Loucy (cell line): ENCODE data around the gene RAD51B.

Experiments
- H2AFZ ChIP-seq: fragments of 200-600 bp; sonication (generic); 2 replicates; pipeline ENCODE4 v1.6.0; 2016; ENCODE audit warnings: antibody characterized with exemption, mild to moderate bottlenecking, low read length, moderate library complexity
- H3F3A ChIP-seq: fragments of 200-600 bp; 2 replicates; pipeline ENCODE4 v1.6.0; 2016; ENCODE audit warnings: antibody characterized with exemption, low read depth, mild to moderate bottlenecking
- H3K27me3 ChIP-seq: fragments of 200-600 bp; sonication (generic); 2 replicates; pipeline ENCODE4 v1.6.1; 2014; ENCODE audit warnings: low read length, mild to moderate bottlenecking; ENCODE audit not compliant: insufficient read depth, poor library complexity, severe bottlenecking
- H3K36me3 ChIP-seq: fragments of 200-600 bp; sonication (generic); 2 replicates; pipeline ENCODE4 v1.6.1; 2016; ENCODE audit warnings: low read length; ENCODE audit not compliant: insufficient read depth
- H3K4me1 ChIP-seq: fragments of 200-600 bp; sonication (generic); 2 replicates; pipeline ENCODE4 v1.5.1; 2014; ENCODE audit warnings: low read length, mild to moderate bottlenecking; ENCODE audit not compliant: insufficient read depth, poor library complexity, severe bottlenecking
- H3K4me2 ChIP-seq: fragments of 200-600 bp; sonication (generic); 2 replicates; pipeline ENCODE4 v1.6.0; 2014; ENCODE audit warnings: antibody characterized with exemption, low read length, low read depth, mild to moderate bottlenecking; ENCODE audit not compliant: poor library complexity, severe bottlenecking
- H3K4me3 ChIP-seq: fragments of 200-600 bp; sonication (generic); 2 replicates; pipeline ENCODE4 v1.5.1; 2014; ENCODE audit warnings: low read length, mild to moderate bottlenecking, mixed read lengths; ENCODE audit not compliant: poor library complexity, severe bottlenecking
- H3K79me2 ChIP-seq: fragments of 200-600 bp; sonication (generic); 2 replicates; pipeline ENCODE4 v1.6.1; 2014; ENCODE audit warnings: low read length; ENCODE audit not compliant: insufficient read depth
- H3K9ac ChIP-seq: fragments of 200-600 bp; sonication (generic); 2 replicates; pipeline ENCODE4 v1.6.0; 2014; ENCODE audit warnings: mild to moderate bottlenecking, low read depth, low read length, moderate library complexity; ENCODE audit not compliant: poor library complexity, severe bottlenecking
- H3K9me2 ChIP-seq: fragments of 200-600 bp; sonication (generic); replicated peaks from 2 replicates; pipeline ENCODE4 v1.6.1; 2016; ENCODE audit warnings: low read depth, low read length, mixed read lengths
- H3K9me3 ChIP-seq: fragments of 200-600 bp; sonication (generic); 2 replicates; pipeline ENCODE4 v1.6.1; 2014; ENCODE audit warnings: mild to moderate bottlenecking, antibody characterized with exemption, low read length, low read depth; ENCODE audit not compliant: insufficient read depth
- H4K20me1 ChIP-seq: fragments of 200-600 bp; sonication (generic); 2 replicates; pipeline ENCODE4 v1.6.0; 2014; ENCODE audit warnings: antibody characterized with exemption, low read length, mild to moderate bottlenecking; ENCODE audit not compliant: insufficient read depth, poor library complexity, severe bottlenecking
- EZH2phosphoT487 ChIP-seq: fragments of 200-600 bp; IDR thresholded peaks from 2 replicates; pipeline ENCODE4 v1.6.1; 2018; ENCODE audit warnings: antibody characterized with exemption, mild to moderate bottlenecking, moderate library complexity, borderline replicate concordance
- TF ChIP-seq, protein P1 (sequence below): fragments of 200-600 bp; sonication (generic); conservative IDR thresholded peaks from 2 replicates; pipeline ENCODE4 v1.5.1; 2014; ENCODE audit warnings: mild to moderate bottlenecking, antibody characterized with exemption, low read length

RAD51B gene

DNA sequence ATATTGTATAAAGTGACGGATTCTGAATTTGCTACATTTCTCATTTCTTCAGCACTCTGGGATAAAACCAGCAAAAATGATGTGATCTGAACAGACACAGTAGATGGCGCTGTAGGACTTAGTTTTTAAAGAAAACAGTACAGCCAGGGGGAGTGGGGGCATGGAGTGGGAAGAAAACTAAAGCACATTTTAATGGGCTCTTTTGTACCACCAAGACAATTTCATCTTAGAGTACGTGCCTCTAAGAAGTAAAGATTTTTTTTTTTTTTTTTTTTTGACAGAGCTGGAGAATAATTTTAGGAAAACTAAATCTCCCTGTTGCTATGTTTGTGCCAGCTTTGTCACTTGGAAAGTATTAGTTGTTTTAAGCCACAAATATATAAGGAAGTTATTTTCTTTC, 124.4 kb downstream of the RAD51B start:
- Histone ChIP-seq H3K36me3 (no peaks in the 10 kb centered on the region), H3K27me3 (no peaks in the 10 kb centered on the region), H3K9me2 (no peaks in the 10 kb centered on the region), H3K9ac (no peak overlapping the region), H4K20me1 (no peaks in the 10 kb centered on the region), H3K4me3 (no peak overlapping the region), H3K9me3 (no peaks in the 10 kb centered on the region), H3F3A (no peaks in the 10 kb centered on the region), H3K4me2 (peak overlapping the region; percentile 26), H3K4me1 (peaks cover 14% of the 10 kb centered on the region), H2AFZ (no peak overlapping the region; the same call in 1 of the 2 replicates), H3K79me2 (no peaks in the 10 kb centered on the region)
- TF ChIP-seq, protein P1, sequence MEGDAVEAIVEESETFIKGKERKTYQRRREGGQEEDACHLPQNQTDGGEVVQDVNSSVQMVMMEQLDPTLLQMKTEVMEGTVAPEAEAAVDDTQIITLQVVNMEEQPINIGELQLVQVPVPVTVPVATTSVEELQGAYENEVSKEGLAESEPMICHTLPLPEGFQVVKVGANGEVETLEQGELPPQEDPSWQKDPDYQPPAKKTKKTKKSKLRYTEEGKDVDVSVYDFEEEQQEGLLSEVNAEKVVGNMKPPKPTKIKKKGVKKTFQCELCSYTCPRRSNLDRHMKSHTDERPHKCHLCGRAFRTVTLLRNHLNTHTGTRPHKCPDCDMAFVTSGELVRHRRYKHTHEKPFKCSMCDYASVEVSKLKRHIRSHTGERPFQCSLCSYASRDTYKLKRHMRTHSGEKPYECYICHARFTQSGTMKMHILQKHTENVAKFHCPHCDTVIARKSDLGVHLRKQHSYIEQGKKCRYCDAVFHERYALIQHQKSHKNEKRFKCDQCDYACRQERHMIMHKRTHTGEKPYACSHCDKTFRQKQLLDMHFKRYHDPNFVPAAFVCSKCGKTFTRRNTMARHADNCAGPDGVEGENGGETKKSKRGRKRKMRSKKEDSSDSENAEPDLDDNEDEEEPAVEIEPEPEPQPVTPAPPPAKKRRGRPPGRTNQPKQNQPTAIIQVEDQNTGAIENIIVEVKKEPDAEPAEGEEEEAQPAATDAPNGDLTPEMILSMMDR, result peak; percentile 86
- no peak for TF ChIP-seq EZH2phosphoT487

DNA sequence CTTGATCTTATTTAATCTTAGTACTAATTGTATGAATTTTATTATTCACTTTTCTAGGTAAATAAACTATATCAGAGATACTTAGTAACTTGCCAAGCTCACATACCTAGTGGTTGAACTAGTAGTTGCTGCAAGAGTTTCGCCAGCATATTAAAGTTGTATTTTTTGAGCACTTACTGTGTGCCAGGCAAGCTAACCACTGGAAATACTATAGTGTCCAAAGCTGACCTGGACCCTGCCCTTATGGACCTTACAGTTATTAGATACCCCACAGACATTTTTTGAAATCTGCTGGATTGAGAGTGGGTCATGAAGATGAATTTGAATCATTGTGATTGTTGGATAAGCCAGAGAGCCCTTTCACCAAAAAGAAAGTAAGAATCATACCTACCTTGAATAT, 125.0 kb downstream of the RAD51B start:
- Histone ChIP-seq H3K4me2 (peak overlapping the region; percentile 26), H3K9me2 (no peaks in the 10 kb centered on the region), H4K20me1 (no peaks in the 10 kb centered on the region), H3K9me3 (no peaks in the 10 kb centered on the region; the same call in 1 of the 2 replicates), H3K27me3 (no peaks in the 10 kb centered on the region), H3K79me2 (no peaks in the 10 kb centered on the region), H3F3A (no peaks in the 10 kb centered on the region), H3K4me1 (peaks cover 14% of the 10 kb centered on the region), H3K36me3 (no peaks in the 10 kb centered on the region), H3K9ac (no peak overlapping the region), H2AFZ (no peak overlapping the region; the same call in 1 of the 2 replicates), H3K4me3 (no peak overlapping the region)
- TF ChIP-seq, protein P1, result no peak
- TF ChIP-seq EZH2phosphoT487, result no peak

DNA sequence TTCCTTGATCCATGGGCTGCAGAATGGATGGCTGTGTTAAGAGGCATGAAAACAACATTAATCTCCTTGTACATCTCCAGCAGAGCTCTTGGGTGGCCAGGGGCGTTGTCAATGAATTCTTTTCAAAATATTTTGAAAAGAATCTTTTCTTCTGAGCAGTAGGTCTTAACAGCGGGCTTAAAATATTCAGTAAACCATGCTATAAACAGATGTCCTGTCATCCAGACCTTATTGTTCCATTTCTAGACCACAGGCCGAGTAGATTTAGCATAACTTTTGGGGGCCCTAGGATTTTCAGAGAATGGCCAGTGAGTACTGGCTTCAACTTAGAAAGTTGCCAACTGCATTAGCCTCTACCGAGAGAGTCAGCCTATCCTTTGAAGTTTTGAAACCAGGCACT, 130.2 kb downstream of the RAD51B start:
- H2AFZ ChIP-seq, result no peak overlapping the region
- H4K20me1 ChIP-seq, result no peaks in the 10 kb centered on the region
- no peak overlapping the region for H3K9ac ChIP-seq
- peaks cover 5% of the 10 kb centered on the region for H3K4me1 ChIP-seq
- no peaks in the 10 kb centered on the region for H3K9me2 ChIP-seq
- H3K36me3 ChIP-seq, result no peaks in the 10 kb centered on the region
- no peak for TF ChIP-seq EZH2phosphoT487
- TF ChIP-seq, protein P1, result no peak
- H3K79me2 ChIP-seq, result no peaks in the 10 kb centered on the region
- no peaks in the 10 kb centered on the region for H3K27me3 ChIP-seq
- H3K4me3 ChIP-seq, result no peak overlapping the region
- H3F3A ChIP-seq, result no peaks in the 10 kb centered on the region
- H3K9me3 ChIP-seq, result no peaks in the 10 kb centered on the region; the same call in 1 of the 2 replicates
- H3K4me2 ChIP-seq, result no peak overlapping the region
